SKM-1 (cell line): Measurements from ENCODE around the gene ZNRF1.
"Not testable (repeated sequence)": the region's sequence is repeated elsewhere in the genome, so short reads cannot be mapped to it uniquely, and the experiment has no call there.

Experiments
- DNase-seq: peaks from one replicate; lab custom pipeline; 2025; ENCODE audit not compliant: unreplicated experiment; lab: John Stamatoyannopoulos, UW

Gene ZNRF1

GRCh38 chr16:74998481-74999218, at the start of gene ZNRF1:
ZNRF1 (plus strand) TSS chr16:74999024; CDS start chr16:74999672, 648 bp downstream.
- peak; percentile 48 for DNase-seq

- DNase-seq: no peak
Observed at GRCh38 chr16:74949309-74949708, 49.5 kb upstream of the ZNRF1 start.

- no peak for DNase-seq
Observed at GRCh38 chr16:74950511-74950910, 48.3 kb upstream of the ZNRF1 start.

GRCh38 chr16:74951206-74951605, 47.6 kb upstream of the ZNRF1 start:
- no peak for DNase-seq

GRCh38 chr16:74951681-74952080, 47.1 kb upstream of the ZNRF1 start:
- no peak for DNase-seq

- DNase-seq: no peak
Observed at GRCh38 chr16:74954763-74955162, 44.1 kb upstream of the ZNRF1 start.

GRCh38 chr16:74973304-74973703, 25.5 kb upstream of the ZNRF1 start:
- DNase-seq: no peak

- DNase-seq: no peak
Observed at GRCh38 chr16:74975591-74975990, 23.2 kb upstream of the ZNRF1 start.

- no peak for DNase-seq
Observed at GRCh38 chr16:74982256-74982655, 16.6 kb upstream of the ZNRF1 start.

- DNase-seq: no peak
Observed at GRCh38 chr16:74984194-74984528, 14.7 kb upstream of the ZNRF1 start.

GRCh38 chr16:74984529-74985296, 14.1 kb upstream of the ZNRF1 start, which contains the start of gene WDR59:
WDR59 (minus strand) TSS chr16:74985123; CDS start chr16:74985017, 106 bp downstream.
- peak; percentile 99 for DNase-seq

GRCh38 chr16:74987027-74987681, 11.7 kb upstream of the ZNRF1 start:
- no peak for DNase-seq

- not testable (repeated sequence) for DNase-seq
Observed at GRCh38 chr16:74989864-74990263, 9.0 kb upstream of the ZNRF1 start.

GRCh38 chr16:74990832-74991231, 8.0 kb upstream of the ZNRF1 start:
- DNase-seq: no peak

GRCh38 chr16:74991268-74991592, 7.6 kb upstream of the ZNRF1 start:
- no peak for DNase-seq

- no peak for DNase-seq
Observed at GRCh38 chr16:74991593-74992403, 7.0 kb upstream of the ZNRF1 start.

- no peak for DNase-seq
Observed at GRCh38 chr16:74995986-74996385, 2.8 kb upstream of the ZNRF1 start.

- no peak for DNase-seq
Observed at GRCh38 chr16:74997042-74997491, 1.8 kb upstream of the ZNRF1 start.

- DNase-seq: no peak
Observed at GRCh38 chr16:74999219-74999608, 390 bp downstream of the ZNRF1 start.

- no peak for DNase-seq
Observed at GRCh38 chr16:74999609-75000480, 1.0 kb downstream of the ZNRF1 start.
